ENCODE data around the gene TMOD1. TPM values are rescaled to one million over a fixed set of nuclear protein-coding genes. Genes with fewer than 3 reads are reported as not detected.

The TMOD1 gene
- total and polyA plus RNA-seq, 9 of the 15 experiments (the other 6 are each of a cell fraction or from before 2014, with no cell fraction given) = 7.1 to 41.2 (median 14.2) TPM

GRCh38 chr9:97502984-97503861 lies 1.8 kb downstream of the TMOD1 start (continued):
- TF ChIP-seq, protein P1, sequence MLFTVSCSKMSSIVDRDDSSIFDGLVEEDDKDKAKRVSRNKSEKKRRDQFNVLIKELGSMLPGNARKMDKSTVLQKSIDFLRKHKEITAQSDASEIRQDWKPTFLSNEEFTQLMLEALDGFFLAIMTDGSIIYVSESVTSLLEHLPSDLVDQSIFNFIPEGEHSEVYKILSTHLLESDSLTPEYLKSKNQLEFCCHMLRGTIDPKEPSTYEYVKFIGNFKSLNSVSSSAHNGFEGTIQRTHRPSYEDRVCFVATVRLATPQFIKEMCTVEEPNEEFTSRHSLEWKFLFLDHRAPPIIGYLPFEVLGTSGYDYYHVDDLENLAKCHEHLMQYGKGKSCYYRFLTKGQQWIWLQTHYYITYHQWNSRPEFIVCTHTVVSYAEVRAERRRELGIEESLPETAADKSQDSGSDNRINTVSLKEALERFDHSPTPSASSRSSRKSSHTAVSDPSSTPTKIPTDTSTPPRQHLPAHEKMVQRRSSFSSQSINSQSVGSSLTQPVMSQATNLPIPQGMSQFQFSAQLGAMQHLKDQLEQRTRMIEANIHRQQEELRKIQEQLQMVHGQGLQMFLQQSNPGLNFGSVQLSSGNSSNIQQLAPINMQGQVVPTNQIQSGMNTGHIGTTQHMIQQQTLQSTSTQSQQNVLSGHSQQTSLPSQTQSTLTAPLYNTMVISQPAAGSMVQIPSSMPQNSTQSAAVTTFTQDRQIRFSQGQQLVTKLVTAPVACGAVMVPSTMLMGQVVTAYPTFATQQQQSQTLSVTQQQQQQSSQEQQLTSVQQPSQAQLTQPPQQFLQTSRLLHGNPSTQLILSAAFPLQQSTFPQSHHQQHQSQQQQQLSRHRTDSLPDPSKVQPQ (CRISPR knock-in tag; IDR thresholded peaks at IDR 0.05; ENCODE audit: borderline replicate concordance) = no peak
- TF ChIP-seq ZNF184 (CRISPR knock-in tag; IDR thresholded peaks at IDR 0.05) (no peak), KDM1A (IDR thresholded peaks at IDR 0.05) (peak; percentile 81 to 87), CSDE1 (IDR thresholded peaks at IDR 0.05) (no peak), MAFF (IDR thresholded peaks at IDR 0.05; ENCODE audit: low read length) (peak; percentile 97), GATA2 (CRISPR knock-in tag; IDR thresholded peaks at IDR 0.05) (peak; percentile 85), NFYB (IDR thresholded peaks at IDR 0.05; ENCODE audit: extremely low read depth, insufficient read length) (no peak), PPARD (CRISPR knock-in tag; IDR thresholded peaks at IDR 0.05) (no peak), ZBTB9 (CRISPR knock-in tag; IDR thresholded peaks at IDR 0.05) (no peak), ADNP (tag; IDR thresholded peaks at IDR 0.05) (no peak), POLR3G (IDR thresholded peaks at IDR 0.05; ENCODE audit: extremely low read depth, insufficient read length, insufficient replicate concordance) (no peak), ZNF124 (CRISPR knock-in tag; IDR thresholded peaks at IDR 0.05) (no peak), ZBTB7A (IDR thresholded peaks at IDR 0.05; ENCODE audit: borderline replicate concordance, control insufficient read depth, low read depth, low read length) (peak; percentile 51), CCAR2 (IDR thresholded peaks at IDR 0.05; ENCODE audit: low read depth, low read length) (no peak), NEUROD1 (IDR thresholded peaks at IDR 0.05; ENCODE audit: borderline replicate concordance, low read depth, low read length, partially characterized antibody) (peak; percentile 80), JUNB (CRISPR knock-in tag; conservative IDR thresholded peaks at IDR 0.05) (no peak), ZNF512 (tag; IDR thresholded peaks at IDR 0.05) (no peak), MIER1 (IDR thresholded peaks at IDR 0.05; ENCODE audit: low read depth) (no peak), FOXK1 (CRISPR knock-in tag; IDR thresholded peaks at IDR 0.05; ENCODE audit: borderline replicate concordance) (no peak)
- TF ChIP-seq, protein P2, sequence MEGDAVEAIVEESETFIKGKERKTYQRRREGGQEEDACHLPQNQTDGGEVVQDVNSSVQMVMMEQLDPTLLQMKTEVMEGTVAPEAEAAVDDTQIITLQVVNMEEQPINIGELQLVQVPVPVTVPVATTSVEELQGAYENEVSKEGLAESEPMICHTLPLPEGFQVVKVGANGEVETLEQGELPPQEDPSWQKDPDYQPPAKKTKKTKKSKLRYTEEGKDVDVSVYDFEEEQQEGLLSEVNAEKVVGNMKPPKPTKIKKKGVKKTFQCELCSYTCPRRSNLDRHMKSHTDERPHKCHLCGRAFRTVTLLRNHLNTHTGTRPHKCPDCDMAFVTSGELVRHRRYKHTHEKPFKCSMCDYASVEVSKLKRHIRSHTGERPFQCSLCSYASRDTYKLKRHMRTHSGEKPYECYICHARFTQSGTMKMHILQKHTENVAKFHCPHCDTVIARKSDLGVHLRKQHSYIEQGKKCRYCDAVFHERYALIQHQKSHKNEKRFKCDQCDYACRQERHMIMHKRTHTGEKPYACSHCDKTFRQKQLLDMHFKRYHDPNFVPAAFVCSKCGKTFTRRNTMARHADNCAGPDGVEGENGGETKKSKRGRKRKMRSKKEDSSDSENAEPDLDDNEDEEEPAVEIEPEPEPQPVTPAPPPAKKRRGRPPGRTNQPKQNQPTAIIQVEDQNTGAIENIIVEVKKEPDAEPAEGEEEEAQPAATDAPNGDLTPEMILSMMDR (IDR thresholded peaks at IDR 0.05 in 2 of 3, conservative IDR thresholded peaks at IDR 0.05 in 1 of 3; ENCODE audit: insufficient read depth in 2 of 3, low read depth in 1 of 3, low read length in 3 of 3) = peak in 2 of 3 experiments; percentile 47 to 55; a peak in 3 of 6 replicates

Data from K562 (cell line).